WERI-Rb-1 (cell line): ENCODE measurements around the gene TMEM101.

Experiments used
- DNase-seq: peaks from one replicate; pipeline ENCODE4 v3.0.0-alpha.2; 2020
- H3K27ac ChIP-seq: fragments of 250-450 bp; sonication (Bioruptor Pico); 2 replicates; pipeline ENCODE4 v1.5.1; 2020; ENCODE audit warnings: mild to moderate bottlenecking, moderate library complexity
- H3K27me3 ChIP-seq: fragments of 250-450 bp; sonication (Bioruptor Pico); 2 replicates; pipeline ENCODE4 v1.5.1; 2021; ENCODE audit warnings: mild to moderate bottlenecking, low read depth, moderate library complexity; ENCODE audit not compliant: insufficient read depth, severe bottlenecking
- H3K36me3 ChIP-seq: fragments of 250-450 bp; sonication (Bioruptor Pico); 2 replicates; pipeline ENCODE4 v1.5.1; 2020; ENCODE audit warnings: mild to moderate bottlenecking, moderate library complexity
- H3K4me3 ChIP-seq: 2 replicates; pipeline ENCODE4 v1.5.1; 2011; ENCODE audit warnings: low read depth, mild to moderate bottlenecking, control low read depth, low read length
- H3K9me3 ChIP-seq: fragments of 250-450 bp; sonication (Bioruptor Pico); 2 replicates; pipeline ENCODE4 v1.5.1; 2021; ENCODE audit warnings: mild to moderate bottlenecking, moderate library complexity; ENCODE audit not compliant: severe bottlenecking
- TF ChIP-seq, protein P1 (sequence below): IDR thresholded peaks from 2 replicates; pipeline ENCODE4 v1.5.1; 2011; ENCODE audit warnings: low read depth, mild to moderate bottlenecking, control low read depth, inconsistent platforms, low read length

Gene TMEM101

GRCh38 chr17:43983515-43984411 lies 31.0 kb downstream of the TMEM101 start:
- TF ChIP-seq, protein P1, sequence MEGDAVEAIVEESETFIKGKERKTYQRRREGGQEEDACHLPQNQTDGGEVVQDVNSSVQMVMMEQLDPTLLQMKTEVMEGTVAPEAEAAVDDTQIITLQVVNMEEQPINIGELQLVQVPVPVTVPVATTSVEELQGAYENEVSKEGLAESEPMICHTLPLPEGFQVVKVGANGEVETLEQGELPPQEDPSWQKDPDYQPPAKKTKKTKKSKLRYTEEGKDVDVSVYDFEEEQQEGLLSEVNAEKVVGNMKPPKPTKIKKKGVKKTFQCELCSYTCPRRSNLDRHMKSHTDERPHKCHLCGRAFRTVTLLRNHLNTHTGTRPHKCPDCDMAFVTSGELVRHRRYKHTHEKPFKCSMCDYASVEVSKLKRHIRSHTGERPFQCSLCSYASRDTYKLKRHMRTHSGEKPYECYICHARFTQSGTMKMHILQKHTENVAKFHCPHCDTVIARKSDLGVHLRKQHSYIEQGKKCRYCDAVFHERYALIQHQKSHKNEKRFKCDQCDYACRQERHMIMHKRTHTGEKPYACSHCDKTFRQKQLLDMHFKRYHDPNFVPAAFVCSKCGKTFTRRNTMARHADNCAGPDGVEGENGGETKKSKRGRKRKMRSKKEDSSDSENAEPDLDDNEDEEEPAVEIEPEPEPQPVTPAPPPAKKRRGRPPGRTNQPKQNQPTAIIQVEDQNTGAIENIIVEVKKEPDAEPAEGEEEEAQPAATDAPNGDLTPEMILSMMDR, result peak; percentile 75
- Histone ChIP-seq H3K27me3 (no peaks in the 10 kb centered on the region), H3K4me3 (peak overlapping the region; percentile 43), H3K9me3 (no peaks in the 10 kb centered on the region), H3K36me3 (no peaks in the 10 kb centered on the region), H3K27ac (no peak overlapping the region)
- peak; percentile 36 for DNase-seq

- TF ChIP-seq, protein P1, result no peak
- no peaks in the 10 kb centered on the region for H3K36me3 ChIP-seq
- DNase-seq, result no peak
- no peaks in the 10 kb centered on the region for H3K27me3 ChIP-seq
- H3K9me3 ChIP-seq, result no peaks in the 10 kb centered on the region
- H3K4me3 ChIP-seq, result peak overlapping the region; percentile 43; the same call in 1 of the 2 replicates
- H3K27ac ChIP-seq, result no peak overlapping the region
Measured at GRCh38 chr17:43983196-43983514, 31.6 kb downstream of the TMEM101 start.

DNA sequence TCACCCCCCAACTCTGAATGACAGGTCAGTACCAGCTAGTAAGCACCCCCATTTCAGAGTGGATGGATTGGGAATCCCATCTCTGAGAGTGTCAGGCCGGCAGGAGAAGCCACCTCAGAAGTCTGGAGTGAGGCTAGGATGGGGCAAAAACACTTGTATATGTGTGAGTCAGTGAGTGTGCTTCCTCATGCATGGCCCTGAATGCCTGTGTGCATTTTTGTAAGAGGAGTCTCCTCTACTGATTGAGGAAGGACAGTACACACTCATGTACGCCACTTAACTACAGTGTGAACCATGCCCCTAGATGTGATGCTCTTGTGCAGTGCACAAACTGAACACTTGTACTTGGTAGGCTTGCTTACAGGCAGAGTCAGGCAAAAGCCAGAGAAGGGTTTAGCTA lies 32.6 kb downstream of the TMEM101 start:
- no peak for DNase-seq
- Histone ChIP-seq H3K27me3 (no peaks in the 10 kb centered on the region), H3K4me3 (no peak overlapping the region), H3K9me3 (no peaks in the 10 kb centered on the region), H3K36me3 (no peaks in the 10 kb centered on the region), H3K27ac (no peak overlapping the region)
- TF ChIP-seq, protein P1, result no peak

GRCh38 chr17:43979671-43980070 lies 35.1 kb downstream of the TMEM101 start:
- TF ChIP-seq, protein P1, result no peak
- H3K36me3 ChIP-seq, result no peaks in the 10 kb centered on the region
- no peaks in the 10 kb centered on the region for H3K27me3 ChIP-seq
- no peak for DNase-seq
- no peak overlapping the region for H3K4me3 ChIP-seq
- no peaks in the 10 kb centered on the region for H3K9me3 ChIP-seq
- H3K27ac ChIP-seq, result no peak overlapping the region

DNA sequence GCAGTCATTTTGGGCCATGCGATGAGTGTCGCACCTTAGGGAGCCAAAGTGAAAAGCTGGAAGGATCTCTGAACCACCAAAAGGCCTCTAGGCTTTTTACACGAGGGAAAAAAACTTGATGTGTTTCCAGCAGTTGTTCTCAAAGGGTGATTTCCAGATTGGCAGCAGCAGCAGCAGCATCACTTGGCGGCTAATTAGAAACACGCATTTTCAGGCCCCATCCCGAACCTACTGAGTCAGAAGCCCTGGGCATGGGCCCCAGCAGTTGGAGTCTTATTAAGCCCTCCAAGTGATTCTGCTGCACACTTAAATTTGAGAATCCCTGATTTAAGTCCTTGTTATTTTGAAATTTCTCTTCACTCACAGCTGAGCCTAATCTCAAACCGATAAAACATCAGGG lies 35.8 kb downstream of the TMEM101 start:
- Histone ChIP-seq H3K27me3 (no peaks in the 10 kb centered on the region), H3K27ac (no peak overlapping the region)
- TF ChIP-seq, protein P1, result no peak

More for the DNA sequence above, 35.8 kb downstream of the TMEM101 start:
- H3K36me3 ChIP-seq, result no peaks in the 10 kb centered on the region
- DNase-seq, result no peak
- H3K9me3 ChIP-seq, result no peaks in the 10 kb centered on the region
- no peak overlapping the region for H3K4me3 ChIP-seq
